K562 (cell line): ENCODE data around the gene EFHC1. TPM values are rescaled to one million over a fixed set of nuclear protein-coding genes. Genes with fewer than 3 reads are reported as not detected.
A peak's percentile ranks its signal among the peaks of the same experiment; 100 is the strongest.

Experiments
- ATAC-seq: fragments of 200-7000 bp; cut with Tn5 transposase; 3 replicates; pipeline ENCODE4 v1.9.1; 2020; ENCODE audit warnings: moderate library complexity
- BruUV-seq: library from RNA; stranded (reverse); fragments of 400-500 nt; replicated peaks from 2 replicates; lab custom pipeline; 2021; lab: Mats Ljungman, UMichigan
- CTCF ChIA-PET: fragments of 300-600 bp; formaldehyde crosslinking; extraction: SDS; loops from one replicate; lab custom pipeline; 2021; ENCODE audit warnings: low intra/inter-chr PET ratio; lab: Yijun Ruan, JAX
- POLR2A ChIA-PET: fragments of 300-600, 350-650 bp; sonication (Branson Sonifier 250); formaldehyde crosslinking; extraction: SDS; loops from one replicate; lab custom pipeline; 2021; ENCODE audit warnings: antibody characterized with exemption, inconsistent platforms; lab: Yijun Ruan, JAX
- DNase-seq, 4 experiments: peaks; one replicate each; pipeline versions ENCODE4 v3.0.0 to v3.0.0-alpha.2; 2011 to 2018; ENCODE audit warnings: low spot score in 3 of 4, mixed read lengths in 3 of 4; ENCODE audit errors: extremely low read depth in 1 of 4
- FAIRE-seq: peaks from 2 replicates; lab custom pipeline; 2011; peaks lifted over from hg19 to GRCh38; lab: Jason Lieb, UNC
- H2AFZ ChIP-seq: 2 replicates; pipeline ENCODE4 v1.6.0; 2011; ENCODE audit warnings: low read depth, low read length, control low read depth, inconsistent platforms
- H3K27ac ChIP-seq: fragments of 200-600 bp; 3 replicates; pipeline ENCODE4 v1.8.0; 2011; ENCODE audit warnings: low read depth, mild to moderate bottlenecking, control low read depth, inconsistent platforms, low read length, moderate library complexity, mixed read lengths; ENCODE audit errors: extremely low read depth
- H3K27me3 ChIP-seq, 2 experiments: fragments of 300-600 bp in 1 of 2; 2 replicates in 1 of 2; 3 replicates in 1 of 2; pipeline versions ENCODE4 v1.6.0 to v1.8.0; 2011; ENCODE audit warnings: inconsistent platforms in 2 of 2, low read length in 2 of 2, mild to moderate bottlenecking in 1 of 2, mixed read lengths in 1 of 2, moderate library complexity in 1 of 2; ENCODE audit not compliant: control insufficient read depth in 2 of 2, insufficient read depth in 2 of 2
- H3K36me3 ChIP-seq: fragments of 300-600 bp; 3 replicates; pipeline ENCODE4 v1.8.0; 2011; ENCODE audit warnings: mild to moderate bottlenecking, low read length, inconsistent platforms; ENCODE audit not compliant: control insufficient read depth, insufficient read depth
- H3K4me1 ChIP-seq, 2 experiments: fragments of 200-600 bp in 1 of 2; replicated peaks in 1 of 2; 2 replicates in 1 of 2; 3 replicates in 1 of 2; pipeline versions ENCODE4 v1.5.1 to v1.8.0; 2011; ENCODE audit warnings: inconsistent platforms in 2 of 2, low read length in 2 of 2, mild to moderate bottlenecking in 1 of 2, mixed read lengths in 1 of 2, moderate library complexity in 1 of 2; ENCODE audit not compliant: control insufficient read depth in 2 of 2, insufficient read depth in 2 of 2
- H3K4me2 ChIP-seq: 2 replicates; pipeline ENCODE4 v1.6.1; 2011; ENCODE audit warnings: low read length, control low read depth, inconsistent platforms, mixed read lengths; ENCODE audit not compliant: insufficient read depth
- H3K4me3 ChIP-seq: fragments of 200-600 bp; sonication (generic), shearing (Covaris generic); 2 replicates; pipeline ENCODE4 v1.5.1; 2016; ENCODE audit warnings: control low read depth, inconsistent platforms
- H3K79me2 ChIP-seq: fragments of 200-600 bp; 3 replicates; pipeline ENCODE4 v1.8.0; 2011; ENCODE audit warnings: low read length, inconsistent platforms; ENCODE audit not compliant: control insufficient read depth, insufficient read depth
- H3K9ac ChIP-seq, 2 experiments: 2 replicates each; pipeline versions ENCODE4 v1.6.0 to v1.6.1; 2011; ENCODE audit warnings: low read depth in 2 of 2, low read length in 2 of 2, control low read depth in 1 of 2, inconsistent platforms in 1 of 2, mild to moderate bottlenecking in 1 of 2, mixed read lengths in 1 of 2; ENCODE audit not compliant: insufficient read depth in 1 of 2
- H3K9me1 ChIP-seq: one replicate; pipeline ENCODE4 v1.6.0; 2011; ENCODE audit warnings: inconsistent platforms, mild to moderate bottlenecking, low read length, moderate library complexity; ENCODE audit not compliant: control insufficient read depth, insufficient read depth
- H3K9me3 ChIP-seq: replicated peaks from 2 replicates; pipeline ENCODE4 v1.5.1; 2011; ENCODE audit warnings: low read depth, low read length, inconsistent platforms; ENCODE audit not compliant: control insufficient read depth, insufficient read depth
- H4K20me1 ChIP-seq: replicated peaks from 2 replicates; pipeline ENCODE4 v1.6.1; 2011; ENCODE audit warnings: low read length, inconsistent platforms, mixed read lengths; ENCODE audit not compliant: control insufficient read depth, insufficient read depth
- ATF3 ChIP-seq, 2 experiments: fragments of 450-650 bp in 1 of 2; sonication (generic) in 1 of 2; formaldehyde crosslinking in 1 of 2; IDR thresholded peaks in 1 of 2; conservative IDR thresholded peaks in 1 of 2; 2 replicates each; pipeline versions ENCODE4 v1.6.1 to v1.8.1; 2016 to 2023; ENCODE audit warnings: mild to moderate bottlenecking in 2 of 2, moderate library complexity in 2 of 2, inconsistent platforms in 1 of 2, missing genetic modification reagents in 1 of 2
- HSF4 ChIP-seq: fragments of 250-450 bp; sonication (Bioruptor Pico); IDR thresholded peaks from 2 replicates; pipeline ENCODE4 v2.1.2; 2022; ENCODE audit warnings: mild to moderate bottlenecking, moderate library complexity, borderline replicate concordance
- KAT2B ChIP-seq: IDR thresholded peaks from one replicate; pipeline ENCODE4 v1.6.1; 2012; ENCODE audit warnings: low read depth, mild to moderate bottlenecking, control low read depth, inconsistent platforms, low read length, moderate library complexity
- LARP7 ChIP-seq: fragments of 450-650 bp; IDR thresholded peaks from 2 replicates; pipeline ENCODE4 v1.6.1; 2016
- NR2C1 ChIP-seq, 2 experiments: fragments of 450-650 bp; IDR thresholded peaks; 2 replicates each; pipeline ENCODE4 v1.6.1; 2017; ENCODE audit warnings: mild to moderate bottlenecking in 2 of 2, antibody characterized with exemption in 1 of 2, inconsistent platforms in 1 of 2, missing compliant biosample characterization in 1 of 2, missing genetic modification characterization in 1 of 2
- RBBP5 ChIP-seq: fragments of 200-600 bp; sonication (generic); IDR thresholded peaks from 2 replicates; pipeline ENCODE4 v1.6.1; 2012; ENCODE audit warnings: borderline replicate concordance, mild to moderate bottlenecking, low read length, control low read depth, inconsistent platforms; ENCODE audit not compliant: insufficient read depth, poor library complexity, severe bottlenecking
- TEAD4 ChIP-seq, 2 experiments: sonication (generic) in 1 of 2; formaldehyde crosslinking in 1 of 2; IDR thresholded peaks; 2 replicates each; pipeline versions ENCODE4 v1.6.1 to v1.8.0; 2012 to 2022; ENCODE audit warnings: borderline replicate concordance in 1 of 2, inconsistent platforms in 1 of 2, low read length in 1 of 2, mild to moderate bottlenecking in 1 of 2, missing genetic modification reagents in 1 of 2
- WGBS: fragments of 100-300 bp; shearing (Covaris generic); methylation state at CpG from one replicate; pipeline ENCODE4 v1.1.6; 2016; ENCODE audit warnings: low coverage, mixed read lengths; ENCODE audit not compliant: insufficient coverage; ENCODE audit errors: missing lambda C conversion rate; 5-methylcytosine and 5-hydroxymethylcytosine counted together
- in situ Hi-C: fragments of 300-500 bp; cut with MboI; formaldehyde crosslinking; loops from 4 replicates; pipeline ENCODE4 v1.15.0; 2018; ENCODE audit warnings: inconsistent platforms, mixed read lengths
- intact Hi-C: fragments of 100-400 bp; cut with micrococcal nuclease; formaldehyde crosslinking; loops from 2 replicates; pipeline ENCODE4 v1.14.2; 2022
- polyA plus RNA-seq, 8 experiments: library from polyadenylated mRNA; depleted of rRNA in 4 of 8; stranded (reverse) in 5 of 8; unstranded in 3 of 8; fragments of >200 nt; fragmentation: Nextera tagmentation in 2 of 8; fragmentation: Illumina TruSeq in 1 of 8; extraction: Ambion mirVana in 2 of 8; extraction: Trizol in 1 of 8; gene quantifications; 2 replicates each; pipeline versions ENCODE4 v1.2.1 to v1.2.3, GENCODE V29; 2011 to 2014; ENCODE audit warnings: inconsistent platforms in 1 of 8, missing spikeins in 1 of 8
- total RNA-seq, 7 experiments: library from RNA; depleted of rRNA in 6 of 7; stranded (reverse); fragments of >200 nt in 6 of 7; fragmentation: Illumina TruSeq in 2 of 7; extraction: Trizol in 2 of 7; gene quantifications; 2 replicates each; pipeline versions ENCODE4 v1.2.1 to v1.2.3, GENCODE V29; 2011 to 2021; ENCODE audit warnings: low replicate concordance in 1 of 7

EFHC1 gene
- total and polyA plus RNA-seq, 9 of the 15 experiments (the other 6 are each of a cell fraction or from before 2014, with no cell fraction given), result 9.5 to 31.0 (median 14.9) TPM

- ChIA-PET CTCF (no interaction called here), POLR2A (interaction anchor here (0.5 to 0.9 kb wide), 3 partner anchors 102 to 162 kb away, joined by 3 read pairs; no protein-coding TSS in a partner anchor)
- Histone ChIP-seq H3K9me3 (no peaks in the 10 kb centered on the region), H3K36me3 (peaks cover 73% of the 10 kb centered on the region; the same call in 2 of the 3 replicates), H3K9ac (0 out of 4 replicates have a peak overlapping the region, but pooled peaks of 1 of the 2 experiments have one; percentile 31), H3K27ac (no peak overlapping the region), H4K20me1 (no peaks in the 10 kb centered on the region), H3K4me3 (no peak overlapping the region), H3K27me3 (no peaks in the 10 kb centered on the region), H3K4me1 (peaks cover 38 to 56% of the 10 kb centered on the region in 2 experiments), H3K79me2 (no peaks in the 10 kb centered on the region), H3K9me1 (no peaks in the 10 kb centered on the region), H3K4me2 (no peak overlapping the region), H2AFZ (no peak overlapping the region)
- in situ Hi-C loops (no loop called here), intact Hi-C loops (no loop called here)
- no peak for FAIRE-seq
- BruUV-seq, result no TSS peak
- TF ChIP-seq LARP7 (no peak), HSF4 (CRISPR knock-in tag) (no peak), RBBP5 (no peak), ATF3 (IDR thresholded peaks at IDR 0.05) (no peak), ATF3 (CRISPR knock-in tag; conservative IDR thresholded peaks at IDR 0.05) (no peak), NR2C1 (IDR thresholded peaks at IDR 0.05) (no peak), NR2C1 (tag; IDR thresholded peaks at IDR 0.05) (no peak), KAT2B (no peak), TEAD4 (IDR thresholded peaks at IDR 0.05; ENCODE audit: low read length) (no peak), TEAD4 (CRISPR knock-in tag; IDR thresholded peaks at IDR 0.05; ENCODE audit: borderline replicate concordance) (no peak)
- DNase-seq, result no peak
- 82% methylated on average over 9 of the region's 9 CpGs for WGBS
- no peak for ATAC-seq
Measured at GRCh38 chr6:52506476-52506875, 86.3 kb downstream of the EFHC1 start.
